GM20000 (cell line): ENCODE measurements around the gene KLHL30.

Experiments
- DNase-seq: peaks from one replicate; pipeline ENCODE4 v3.0.0; 2012; ENCODE audit warnings: low spot score
- TF ChIP-seq, protein P1 (sequence below): IDR thresholded peaks from 2 replicates; pipeline ENCODE4 v1.5.1; 2012; ENCODE audit warnings: mild to moderate bottlenecking, control low read depth; ENCODE audit errors: extremely low read depth, missing control alignments

The KLHL30 gene

DNA sequence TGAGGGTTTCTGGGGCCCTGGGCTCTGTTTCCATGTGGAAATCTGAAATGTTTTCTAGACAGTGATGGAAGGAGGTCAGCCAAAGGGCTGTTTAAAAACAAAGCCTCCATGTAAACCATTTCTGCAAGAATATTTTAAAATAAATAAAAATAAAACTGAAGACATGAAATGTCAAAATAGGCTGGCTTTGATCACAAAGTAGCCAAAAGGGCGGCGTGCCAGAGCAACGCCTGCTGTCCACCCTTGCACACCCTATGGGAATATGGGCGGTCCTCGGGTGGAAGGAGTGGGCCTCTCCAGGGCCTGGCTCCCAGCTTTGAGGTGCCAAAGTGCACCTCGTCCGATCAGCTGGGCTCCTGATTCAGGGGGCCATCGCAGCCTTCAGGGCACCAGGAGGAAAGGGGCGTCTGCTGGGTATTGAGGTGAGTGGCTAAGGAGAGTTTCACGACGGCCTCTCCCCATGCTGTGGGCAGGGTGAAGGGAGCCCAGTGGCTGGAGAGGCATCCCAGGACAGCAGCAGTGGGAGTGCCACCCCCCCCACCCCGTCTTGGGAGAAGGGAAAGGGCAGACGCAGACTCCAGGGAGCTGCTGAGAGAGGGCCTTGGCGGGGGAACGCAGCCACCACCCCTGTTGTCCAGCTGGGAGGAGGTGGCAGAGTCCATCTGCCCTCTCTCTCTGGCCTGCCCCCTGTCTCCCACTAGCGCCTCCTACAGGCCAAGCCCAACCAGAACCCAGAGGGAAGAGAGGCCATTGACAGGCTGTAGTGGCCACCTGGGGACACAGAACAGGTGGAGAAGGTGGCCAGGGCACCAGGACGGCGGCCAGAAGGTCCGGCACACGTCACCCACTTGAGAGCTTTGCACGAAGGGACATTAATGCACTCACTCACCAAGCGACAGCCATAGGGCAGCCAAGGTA is 14.6 kb downstream of the KLHL30 start:
- TF ChIP-seq, protein P1, sequence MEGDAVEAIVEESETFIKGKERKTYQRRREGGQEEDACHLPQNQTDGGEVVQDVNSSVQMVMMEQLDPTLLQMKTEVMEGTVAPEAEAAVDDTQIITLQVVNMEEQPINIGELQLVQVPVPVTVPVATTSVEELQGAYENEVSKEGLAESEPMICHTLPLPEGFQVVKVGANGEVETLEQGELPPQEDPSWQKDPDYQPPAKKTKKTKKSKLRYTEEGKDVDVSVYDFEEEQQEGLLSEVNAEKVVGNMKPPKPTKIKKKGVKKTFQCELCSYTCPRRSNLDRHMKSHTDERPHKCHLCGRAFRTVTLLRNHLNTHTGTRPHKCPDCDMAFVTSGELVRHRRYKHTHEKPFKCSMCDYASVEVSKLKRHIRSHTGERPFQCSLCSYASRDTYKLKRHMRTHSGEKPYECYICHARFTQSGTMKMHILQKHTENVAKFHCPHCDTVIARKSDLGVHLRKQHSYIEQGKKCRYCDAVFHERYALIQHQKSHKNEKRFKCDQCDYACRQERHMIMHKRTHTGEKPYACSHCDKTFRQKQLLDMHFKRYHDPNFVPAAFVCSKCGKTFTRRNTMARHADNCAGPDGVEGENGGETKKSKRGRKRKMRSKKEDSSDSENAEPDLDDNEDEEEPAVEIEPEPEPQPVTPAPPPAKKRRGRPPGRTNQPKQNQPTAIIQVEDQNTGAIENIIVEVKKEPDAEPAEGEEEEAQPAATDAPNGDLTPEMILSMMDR: no peak
- no peak for DNase-seq

DNA sequence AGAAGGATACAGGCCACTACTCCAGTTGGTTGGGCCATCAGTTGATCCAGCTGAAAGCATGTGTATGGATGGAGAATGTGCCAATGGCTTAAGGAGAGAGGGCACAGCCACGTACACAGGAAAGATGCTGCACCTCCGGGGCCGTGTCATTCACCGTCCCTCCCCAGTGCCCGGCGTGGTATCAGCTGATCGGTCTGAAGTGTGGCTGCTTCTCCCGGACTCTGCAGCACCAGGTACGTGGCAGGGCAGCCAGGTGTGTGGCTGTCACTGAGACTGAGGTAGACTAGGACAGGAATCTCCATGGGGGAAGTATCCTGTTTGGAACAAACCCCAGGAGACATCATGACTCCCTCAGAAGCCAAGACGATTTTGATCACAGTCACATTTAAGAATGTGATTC is 16.1 kb downstream of the KLHL30 start:
- TF ChIP-seq, protein P1: no peak
- no peak for DNase-seq

DNA sequence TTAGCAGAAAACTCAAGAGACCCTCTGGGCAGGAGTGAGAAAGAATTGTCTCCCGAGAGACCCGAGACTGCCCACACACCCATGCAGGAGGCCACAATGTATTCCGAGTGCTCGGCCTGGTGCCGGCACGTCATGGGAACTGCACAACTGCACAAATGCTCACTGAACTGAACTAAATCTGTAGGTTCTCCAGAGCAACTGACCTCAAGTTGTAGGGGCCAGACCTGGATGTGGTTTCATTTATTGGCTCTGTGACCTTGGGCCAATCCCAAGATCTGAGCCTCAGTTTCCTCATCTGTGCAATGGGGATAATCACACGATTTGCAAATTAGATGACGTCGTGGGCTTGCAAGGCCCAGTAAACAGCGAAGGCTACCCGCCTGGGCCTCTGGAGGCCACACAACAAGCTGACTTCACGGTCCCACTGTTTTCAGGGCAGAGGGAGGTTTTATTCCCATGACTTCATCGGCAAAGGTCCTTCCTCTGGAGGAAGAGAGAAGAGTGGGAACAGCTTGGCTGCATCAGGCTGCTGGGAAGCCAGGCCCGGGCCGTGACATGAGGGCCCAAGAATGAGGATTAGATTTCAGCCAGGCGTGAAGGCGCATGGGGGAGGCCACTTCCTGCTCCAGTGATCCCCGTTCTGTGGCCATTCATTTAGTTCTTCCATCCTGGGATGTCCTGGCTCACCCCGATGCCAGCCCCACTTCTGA is 16.7 kb downstream of the KLHL30 start:
- DNase-seq: no peak
- TF ChIP-seq, protein P1: no peak

DNA sequence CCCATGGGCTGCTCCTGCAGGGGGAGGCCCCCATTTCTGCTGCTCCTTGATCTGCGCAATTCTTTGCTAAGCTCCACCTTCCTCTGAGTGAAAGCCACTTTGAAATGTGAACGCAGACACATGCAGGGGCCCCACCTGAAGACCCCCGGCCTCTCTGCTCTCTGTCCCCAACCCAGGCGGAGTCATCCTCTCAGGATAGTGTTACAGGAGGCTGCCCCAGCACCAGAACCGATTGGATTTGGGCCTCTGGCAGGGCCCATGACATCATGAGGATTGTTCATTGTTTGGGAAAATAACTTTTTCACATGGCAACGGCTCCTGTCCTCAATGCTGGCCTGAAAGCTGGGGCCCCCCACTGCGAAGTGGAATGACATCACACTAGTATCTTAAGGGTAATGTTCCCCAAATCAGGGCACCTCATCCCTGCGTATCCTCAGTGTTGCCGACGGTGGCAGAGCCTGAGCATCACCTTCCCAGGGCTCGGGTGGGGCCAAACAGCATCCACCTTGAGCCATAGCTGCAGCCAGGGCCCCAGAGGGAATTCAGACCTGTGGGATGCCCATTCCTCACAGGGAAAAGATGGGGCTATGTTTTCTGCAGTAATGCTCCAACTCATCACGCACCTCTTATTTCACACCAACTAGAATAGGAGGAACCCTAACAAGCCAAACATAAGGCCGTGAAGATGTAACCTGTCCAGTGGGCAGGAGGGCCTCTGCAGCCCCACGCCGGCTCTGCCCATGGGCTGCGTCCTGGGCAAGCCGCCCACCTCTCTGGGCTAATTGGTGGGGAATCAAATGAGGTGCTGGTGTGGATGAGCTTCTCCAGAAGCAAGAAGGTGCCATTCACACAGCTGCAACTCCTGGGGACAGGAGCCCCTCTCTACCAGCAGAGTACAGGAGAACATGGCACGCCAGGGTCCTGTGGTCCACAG is 17.6 kb downstream of the KLHL30 start:
- TF ChIP-seq, protein P1: no peak
- DNase-seq: no peak

DNA sequence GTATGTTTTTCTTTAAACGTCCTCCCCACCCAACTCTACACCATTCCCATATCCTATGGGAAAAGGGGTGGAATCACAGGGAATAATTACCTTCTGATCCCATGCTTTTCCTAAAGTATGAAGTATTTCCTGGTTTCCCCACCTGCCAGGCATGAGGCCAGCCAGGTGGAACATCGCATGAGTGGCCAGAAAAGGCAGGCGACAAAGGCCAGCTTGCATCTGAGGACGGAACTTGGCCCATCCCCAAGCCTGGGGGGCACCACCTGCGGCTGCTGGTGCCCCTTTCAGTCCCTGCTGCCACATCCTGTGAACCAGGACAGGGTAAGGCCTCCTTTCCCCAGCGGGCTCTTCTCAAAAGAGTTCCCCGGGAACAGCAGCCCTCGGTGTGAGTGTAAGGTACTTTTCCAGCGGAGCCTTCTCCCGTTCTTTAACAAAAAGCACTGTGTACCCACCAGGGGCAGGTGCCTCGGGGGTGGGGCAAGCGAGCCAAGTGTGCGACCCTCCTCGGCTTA is 19.1 kb downstream of the KLHL30 start:
- no peak for DNase-seq
- TF ChIP-seq, protein P1: no peak

DNA sequence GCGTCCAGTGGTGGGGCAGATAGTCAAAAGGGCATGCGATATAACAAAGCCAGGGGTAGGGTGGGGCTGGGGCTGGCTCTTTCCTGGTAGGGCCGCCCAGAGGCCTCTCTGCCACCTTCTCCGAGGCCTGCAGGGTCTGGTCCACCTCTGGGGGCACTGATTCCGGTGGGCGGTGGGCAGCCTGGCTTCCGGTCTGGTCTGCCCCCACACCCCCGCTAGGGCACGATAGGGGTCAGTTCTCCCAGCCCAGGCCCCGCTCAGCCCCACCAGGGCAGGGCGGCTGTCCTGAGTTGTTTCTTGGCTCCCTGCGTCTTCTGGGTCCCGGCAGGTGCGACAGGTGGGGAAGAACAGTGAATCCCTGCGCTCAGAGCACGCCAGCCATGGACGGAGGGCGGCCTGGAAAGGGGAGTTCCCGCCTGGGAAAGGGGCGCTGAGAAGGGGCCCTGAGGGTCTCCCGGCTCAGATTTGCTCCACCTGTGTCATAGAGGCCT is 19.6 kb downstream of the KLHL30 start:
- TF ChIP-seq, protein P1: no peak
- DNase-seq: no peak
